HepG2 (cell line): ENCODE data around the gene NRSN2. TPM values are rescaled to one million over a fixed set of nuclear protein-coding genes. Genes with fewer than 3 reads are reported as not detected.

Source experiments
- BCL6 ChIP-seq: IDR thresholded peaks from 2 replicates; pipeline ENCODE4 v1.6.1; 2016; ENCODE audit warnings: missing genetic modification reagents, missing compliant biosample characterization
- CBX5 ChIP-seq: sonication (generic); formaldehyde crosslinking; IDR thresholded peaks from 2 replicates; pipeline ENCODE4 v1.4.0; 2020; ENCODE audit warnings: missing genetic modification reagents, borderline replicate concordance
- DNMT3B ChIP-seq: conservative IDR thresholded peaks from 2 replicates; pipeline ENCODE4 v1.6.1; 2016; ENCODE audit warnings: missing biosample characterization, control low read depth
- GABPA ChIP-seq, 2 experiments: IDR thresholded peaks; 2 replicates each; pipeline ENCODE4 v1.6.1; 2011 to 2016; ENCODE audit warnings: low read depth in 2 of 2, low read length in 1 of 2, missing biosample characterization in 1 of 2, missing genetic modification characterization in 1 of 2
- HOXA5 ChIP-seq: sonication (generic); formaldehyde crosslinking; IDR thresholded peaks from 2 replicates; pipeline ENCODE4 v1.4.0; 2020; ENCODE audit warnings: missing genetic modification reagents
- IKZF1 ChIP-seq: fragments of 450-650 bp; IDR thresholded peaks from 2 replicates; pipeline ENCODE4 v1.7.1; 2016
- KDM3A ChIP-seq: IDR thresholded peaks from 2 replicates; pipeline ENCODE4 v1.6.1; 2018; ENCODE audit warnings: low read depth, missing compliant biosample characterization
- MAFF ChIP-seq: IDR thresholded peaks from 2 replicates; pipeline ENCODE4 v1.6.1; 2011; ENCODE audit warnings: low read depth, low read length, improper control_type of control experiment
- MYPOP ChIP-seq: sonication (generic); formaldehyde crosslinking; IDR thresholded peaks from 2 replicates; pipeline ENCODE4 v1.8.1; 2023; ENCODE audit warnings: mild to moderate bottlenecking, moderate library complexity, missing genetic modification reagents
- PAWR ChIP-seq: sonication (generic); formaldehyde crosslinking; IDR thresholded peaks from 2 replicates; pipeline ENCODE4 v1.4.0; 2020; ENCODE audit warnings: missing genetic modification reagents, mild to moderate bottlenecking, borderline replicate concordance
- PLRG1 ChIP-seq: fragments of 450-650 bp; conservative IDR thresholded peaks from 2 replicates; pipeline ENCODE4 v1.6.1; 2016
- RORA ChIP-seq: sonication (generic); formaldehyde crosslinking; IDR thresholded peaks from 2 replicates; pipeline ENCODE4 v1.5.0; 2020; ENCODE audit warnings: mild to moderate bottlenecking, missing genetic modification reagents, moderate library complexity
- SNRNP70 ChIP-seq: fragments of 200-400 bp; formaldehyde crosslinking; IDR thresholded peaks from 2 replicates; pipeline ENCODE4 v1.6.1; 2017; ENCODE audit warnings: mild to moderate bottlenecking, low read depth, low read length, moderate library complexity
- SP1 ChIP-seq, 2 experiments: fragments of 450-650 bp in 1 of 2; sonication (generic) in 1 of 2; formaldehyde crosslinking in 1 of 2; IDR thresholded peaks; 2 replicates each; pipeline versions ENCODE4 v1.4.0 to v1.6.1; 2016 to 2020; ENCODE audit warnings: missing genetic modification reagents in 1 of 2
- ZC3H13 ChIP-seq: sonication (generic); formaldehyde crosslinking; IDR thresholded peaks from 2 replicates; pipeline ENCODE4 v1.8.1; 2023; ENCODE audit warnings: mild to moderate bottlenecking, missing genetic modification reagents, moderate library complexity
- ZHX1 ChIP-seq: sonication (generic); formaldehyde crosslinking; IDR thresholded peaks from 2 replicates; pipeline ENCODE4 v1.8.1; 2022; ENCODE audit warnings: low read depth, mild to moderate bottlenecking, missing genetic modification reagents
- ZNF256 ChIP-seq: sonication (generic); formaldehyde crosslinking; conservative IDR thresholded peaks from 2 replicates; pipeline ENCODE4 v1.4.0; 2020; ENCODE audit warnings: missing genetic modification reagents
- ZNF274 ChIP-seq: sonication (generic); formaldehyde crosslinking; IDR thresholded peaks from 2 replicates; pipeline ENCODE4 v1.5.1; 2020; ENCODE audit warnings: mild to moderate bottlenecking, missing genetic modification reagents
- ZNF460 ChIP-seq: sonication (generic); formaldehyde crosslinking; IDR thresholded peaks from 2 replicates; pipeline ENCODE4 v1.5.1; 2020; ENCODE audit warnings: missing genetic modification reagents, mild to moderate bottlenecking, borderline replicate concordance
- ZNF572 ChIP-seq: sonication (generic); formaldehyde crosslinking; IDR thresholded peaks from 2 replicates; pipeline ENCODE4 v1.5.1; 2020; ENCODE audit warnings: mild to moderate bottlenecking, missing genetic modification reagents
- ZNF580 ChIP-seq: IDR thresholded peaks from 2 replicates; pipeline ENCODE4 v1.6.1; 2016; ENCODE audit warnings: low read depth, borderline replicate concordance
- polyA plus RNA-seq, 8 experiments: library from polyadenylated mRNA; depleted of rRNA in 3 of 8; stranded (reverse) in 7 of 8; unstranded in 1 of 8; fragments of >200 nt; fragmentation: Illumina TruSeq in 4 of 8; extraction: Trizol in 4 of 8; gene quantifications; 2 replicates each; pipeline versions ENCODE4 v1.2.1 to v1.2.3, GENCODE V29; 2011 to 2016; ENCODE audit warnings: low read depth in 4 of 8, missing spikeins in 1 of 8, mixed read lengths in 1 of 8; ENCODE audit not compliant: insufficient read depth in 1 of 8
- total RNA-seq, 5 experiments: library from RNA; depleted of rRNA; stranded (reverse); fragments of >200 nt; fragmentation: Illumina TruSeq; extraction: Trizol; gene quantifications; 2 replicates each; pipeline ENCODE4 v1.2.3, GENCODE V29; 2016; ENCODE audit warnings: low read depth in 1 of 5
- TF ChIP-seq, protein P1 (sequence below): sonication (generic); formaldehyde crosslinking; IDR thresholded peaks from 2 replicates; pipeline ENCODE4 v1.5.0; 2020; ENCODE audit warnings: missing genetic modification reagents
- TF ChIP-seq, protein P2 (sequence below): sonication (generic); formaldehyde crosslinking; conservative IDR thresholded peaks from 2 replicates; pipeline ENCODE4 v1.8.0; 2022; ENCODE audit warnings: mild to moderate bottlenecking, moderate library complexity, missing genetic modification reagents

Gene NRSN2
- total and polyA plus RNA-seq, 2 of the 13 experiments (the other 11 are each of a cell fraction or from before 2014, with no cell fraction given) = 32.3 to 49.4 TPM

DNA sequence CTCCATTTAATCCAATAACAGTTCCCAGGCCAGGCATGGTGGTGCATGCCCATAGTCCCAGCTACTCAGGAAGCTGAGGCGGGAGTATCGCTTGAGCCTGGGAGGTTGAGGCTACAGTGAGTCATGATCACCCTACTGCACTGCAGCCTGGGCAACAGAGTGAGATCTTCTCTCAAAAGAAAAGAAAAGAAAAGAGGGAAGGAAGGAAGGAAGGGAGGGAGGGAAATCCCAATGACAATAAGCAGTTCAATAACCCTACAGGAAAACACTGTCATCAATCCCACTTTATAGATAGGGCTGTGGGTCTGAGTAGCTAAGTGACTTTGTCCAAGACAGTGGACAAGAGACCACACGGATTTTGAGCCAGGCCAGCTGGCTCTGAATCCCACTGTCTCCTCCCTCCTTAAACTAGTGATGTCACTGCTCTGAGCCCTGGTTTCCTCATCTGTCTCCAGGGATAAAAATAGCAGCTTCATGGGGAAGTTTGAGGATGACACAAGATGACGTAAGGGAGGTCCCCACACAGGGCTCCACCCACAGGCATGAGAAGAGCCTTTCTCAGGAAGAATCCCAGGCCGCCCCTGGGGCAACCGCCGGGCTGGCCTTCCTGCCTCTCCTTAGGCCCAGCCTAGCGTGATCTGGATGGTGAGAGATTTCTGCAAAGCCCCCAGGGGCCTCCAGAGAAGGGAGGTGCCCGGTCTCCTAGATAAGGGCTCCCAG, 26.4 kb downstream of the NRSN2 start (continued):
- TF ChIP-seq, protein P1, sequence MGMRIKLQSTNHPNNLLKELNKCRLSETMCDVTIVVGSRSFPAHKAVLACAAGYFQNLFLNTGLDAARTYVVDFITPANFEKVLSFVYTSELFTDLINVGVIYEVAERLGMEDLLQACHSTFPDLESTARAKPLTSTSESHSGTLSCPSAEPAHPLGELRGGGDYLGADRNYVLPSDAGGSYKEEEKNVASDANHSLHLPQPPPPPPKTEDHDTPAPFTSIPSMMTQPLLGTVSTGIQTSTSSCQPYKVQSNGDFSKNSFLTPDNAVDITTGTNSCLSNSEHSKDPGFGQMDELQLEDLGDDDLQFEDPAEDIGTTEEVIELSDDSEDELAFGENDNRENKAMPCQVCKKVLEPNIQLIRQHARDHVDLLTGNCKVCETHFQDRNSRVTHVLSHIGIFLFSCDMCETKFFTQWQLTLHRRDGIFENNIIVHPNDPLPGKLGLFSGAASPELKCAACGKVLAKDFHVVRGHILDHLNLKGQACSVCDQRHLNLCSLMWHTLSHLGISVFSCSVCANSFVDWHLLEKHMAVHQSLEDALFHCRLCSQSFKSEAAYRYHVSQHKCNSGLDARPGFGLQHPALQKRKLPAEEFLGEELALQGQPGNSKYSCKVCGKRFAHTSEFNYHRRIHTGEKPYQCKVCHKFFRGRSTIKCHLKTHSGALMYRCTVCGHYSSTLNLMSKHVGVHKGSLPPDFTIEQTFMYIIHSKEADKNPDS = no peak
- TF ChIP-seq KDM3A (CRISPR knock-in tag) (no peak), ZHX1 (CRISPR knock-in tag) (peak; percentile 46; the same call in 1 of the 2 replicates), ZNF572 (no peak), SP1 (IDR thresholded peaks at IDR 0.05) (no peak), SP1 (CRISPR knock-in tag; IDR thresholded peaks at IDR 0.05) (no peak), ZNF460 (CRISPR knock-in tag) (no peak), RORA (CRISPR knock-in tag) (no peak), ZNF580 (CRISPR knock-in tag) (0 out of 2 replicates have a peak, but pooled peaks have one; percentile 4), MYPOP (CRISPR knock-in tag) (no peak), ZC3H13 (no peak), IKZF1 (no peak), DNMT3B (peak; percentile 64; the same call in 1 of the 2 replicates), CBX5 (CRISPR knock-in tag) (0 out of 2 replicates have a peak, but pooled peaks have one; percentile 41), PAWR (CRISPR knock-in tag) (no peak), SNRNP70 (no peak), PLRG1 (no peak), ZNF256 (no peak), BCL6 (peak; percentile 44; the same call in 1 of the 2 replicates), HOXA5 (no peak), ZNF274 (CRISPR knock-in tag) (no peak), GABPA (IDR thresholded peaks at IDR 0.05; ENCODE audit: low read depth, low read length) (no peak), GABPA (CRISPR knock-in tag; IDR thresholded peaks at IDR 0.05; ENCODE audit: low read depth) (no peak), MAFF (no peak)
- TF ChIP-seq, protein P2, sequence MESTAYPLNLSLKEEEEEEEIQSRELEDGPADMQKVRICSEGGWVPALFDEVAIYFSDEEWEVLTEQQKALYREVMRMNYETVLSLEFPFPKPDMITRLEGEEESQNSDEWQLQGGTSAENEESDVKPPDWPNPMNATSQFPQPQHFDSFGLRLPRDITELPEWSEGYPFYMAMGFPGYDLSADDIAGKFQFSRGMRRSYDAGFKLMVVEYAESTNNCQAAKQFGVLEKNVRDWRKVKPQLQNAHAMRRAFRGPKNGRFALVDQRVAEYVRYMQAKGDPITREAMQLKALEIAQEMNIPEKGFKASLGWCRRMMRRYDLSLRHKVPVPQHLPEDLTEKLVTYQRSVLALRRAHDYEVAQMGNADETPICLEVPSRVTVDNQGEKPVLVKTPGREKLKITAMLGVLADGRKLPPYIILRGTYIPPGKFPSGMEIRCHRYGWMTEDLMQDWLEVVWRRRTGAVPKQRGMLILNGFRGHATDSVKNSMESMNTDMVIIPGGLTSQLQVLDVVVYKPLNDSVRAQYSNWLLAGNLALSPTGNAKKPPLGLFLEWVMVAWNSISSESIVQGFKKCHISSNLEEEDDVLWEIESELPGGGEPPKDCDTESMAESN (CRISPR knock-in tag) = no peak
